H1 (cell line): Measurements from ENCODE around the gene COL17A1. TPM values are rescaled to one million over a fixed set of nuclear protein-coding genes. Genes with fewer than 3 reads are reported as not detected.

ENCODE experiments used
- CTCF ChIA-PET: fragments of 300-600 bp; sonication (Branson Sonifier 250); formaldehyde crosslinking; loops from one replicate; lab custom pipeline; 2021; ENCODE audit not compliant: partially characterized antibody; lab: Charles Lee
- POLR2A ChIA-PET: fragments of 300-600 bp; sonication (Branson Sonifier 250); formaldehyde crosslinking; loops from one replicate; lab custom pipeline; 2021; ENCODE audit warnings: inconsistent platforms; ENCODE audit not compliant: partially characterized antibody; lab: Charles Lee
- DNase-seq, 2 experiments: peaks; one replicate each; pipeline versions ENCODE4 v3.0.0 to v3.0.0-alpha.2; 2010 to 2022; ENCODE audit warnings: low spot score in 2 of 2, low read depth in 1 of 2, mixed read lengths in 1 of 2
- FAIRE-seq: peaks from 2 replicates; lab custom pipeline; 2011; peaks lifted over from hg19 to GRCh38; lab: Jason Lieb, UNC
- H2AFZ ChIP-seq: 2 replicates; pipeline ENCODE4 v1.8.1; 2012; ENCODE audit warnings: low read length, inconsistent platforms
- H2AK5ac ChIP-seq: 2 replicates; pipeline ENCODE4 v1.6.1; 2013; ENCODE audit warnings: low read depth, low read length
- H2BK120ac ChIP-seq: replicated peaks from 2 replicates; pipeline ENCODE3; 2013; ENCODE audit warnings: low read depth, low read length, inconsistent platforms
- H2BK12ac ChIP-seq: 2 replicates; pipeline ENCODE4 v1.6.1; 2013; ENCODE audit warnings: low read depth, low read length
- H2BK15ac ChIP-seq: 2 replicates; pipeline ENCODE4 v1.6.1; 2013; ENCODE audit warnings: low read length
- H2BK20ac ChIP-seq: 2 replicates; pipeline ENCODE4 v1.6.1; 2013; ENCODE audit warnings: low read length
- H2BK5ac ChIP-seq: 2 replicates; pipeline ENCODE4 v1.6.1; 2013; ENCODE audit warnings: low read depth, low read length
- H3K14ac ChIP-seq: 2 replicates; pipeline ENCODE4 v1.6.1; 2013; ENCODE audit warnings: inconsistent platforms; ENCODE audit not compliant: insufficient read length
- H3K18ac ChIP-seq: 2 replicates; pipeline ENCODE4 v1.6.1; 2013; ENCODE audit warnings: low read length; ENCODE audit errors: extremely low read depth
- H3K23ac ChIP-seq: 2 replicates; pipeline ENCODE4 v1.6.1; 2013; ENCODE audit warnings: inconsistent platforms; ENCODE audit not compliant: insufficient read length
- H3K23me2 ChIP-seq: 2 replicates; pipeline ENCODE4 v1.6.1; 2013; ENCODE audit warnings: low read depth, low read length
- H3K27ac ChIP-seq: 2 replicates; pipeline ENCODE4 v1.6.1; 2011; ENCODE audit warnings: low read depth, low read length, inconsistent platforms
- H3K27me3 ChIP-seq, 4 experiments: replicated peaks in 1 of 4; 1 replicate in 1 of 4; 2 replicates in 3 of 4; pipeline versions ENCODE4 v1.6.1 to v1.8.1; 2011 to 2013; ENCODE audit warnings: low read length in 3 of 4, mild to moderate bottlenecking in 3 of 4, inconsistent platforms in 2 of 4, mixed read lengths in 2 of 4, moderate library complexity in 1 of 4; ENCODE audit not compliant: control insufficient read depth in 3 of 4, insufficient read depth in 3 of 4; ENCODE audit errors: extremely low read depth in 1 of 4
- H3K36me3 ChIP-seq, 4 experiments: 2 replicates each; pipeline versions ENCODE4 v1.6.1 to v1.8.1; 2011 to 2013; ENCODE audit warnings: mild to moderate bottlenecking in 4 of 4, low read length in 3 of 4, moderate library complexity in 2 of 4, control low read depth in 1 of 4, inconsistent platforms in 1 of 4; ENCODE audit not compliant: insufficient read depth in 4 of 4, control insufficient read depth in 2 of 4
- H3K4ac ChIP-seq: replicated peaks from 2 replicates; pipeline ENCODE3; 2013; ENCODE audit warnings: low read length, low read depth, mixed read lengths, inconsistent platforms; ENCODE audit not compliant: insufficient read length
- H3K4me1 ChIP-seq, 4 experiments: replicated peaks in 1 of 4; 1 replicate in 1 of 4; 2 replicates in 3 of 4; pipeline versions ENCODE4 v1.6.1 to v1.8.1; 2011 to 2013; ENCODE audit warnings: low read length in 3 of 4, inconsistent platforms in 2 of 4, mixed read lengths in 1 of 4; ENCODE audit not compliant: insufficient read depth in 4 of 4, control insufficient read depth in 3 of 4
- H3K4me2 ChIP-seq, 2 experiments: 2 replicates each; pipeline versions ENCODE4 v1.6.1 to v1.8.1; 2011 to 2013; ENCODE audit warnings: low read depth in 2 of 2, low read length in 2 of 2, control low read depth in 1 of 2, inconsistent platforms in 1 of 2, mild to moderate bottlenecking in 1 of 2; ENCODE audit not compliant: insufficient read depth in 1 of 2
- H3K4me3 ChIP-seq, 4 experiments: fragments of 200-600, 300-600 bp in 1 of 4; sonication (generic), shearing (Covaris generic), sonication (Bioruptor Twin) in 1 of 4; 2 replicates each; pipeline versions ENCODE4 v1.5.1 to v1.8.1; 2011 to 2016; ENCODE audit warnings: low read length in 4 of 4, low read depth in 3 of 4, control low read depth in 2 of 4, inconsistent platforms in 2 of 4, mild to moderate bottlenecking in 2 of 4, mixed read lengths in 1 of 4, moderate library complexity in 1 of 4; ENCODE audit not compliant: insufficient read depth in 2 of 4; ENCODE audit errors: extremely low read depth in 1 of 4
- H3K56ac ChIP-seq: replicated peaks from 2 replicates; pipeline ENCODE3; 2013; ENCODE audit warnings: low read depth, mild to moderate bottlenecking, mixed read lengths, low read length, inconsistent platforms; ENCODE audit not compliant: insufficient read length
- H3K79me1 ChIP-seq: 2 replicates; pipeline ENCODE4 v1.6.1; 2013; ENCODE audit warnings: low read depth, low read length, control low read depth
- H3K79me2 ChIP-seq, 2 experiments: 2 replicates each; pipeline versions ENCODE4 v1.6.1 to v1.8.1; 2012 to 2013; ENCODE audit warnings: low read length in 2 of 2, mild to moderate bottlenecking in 2 of 2, inconsistent platforms in 1 of 2; ENCODE audit not compliant: insufficient read depth in 2 of 2, control insufficient read depth in 1 of 2
- H3K9ac ChIP-seq, 4 experiments: replicated peaks in 1 of 4; 1 replicate in 1 of 4; 2 replicates in 3 of 4; pipeline versions ENCODE4 v1.6.1 to v1.8.1; 2011 to 2013; ENCODE audit warnings: low read depth in 3 of 4, low read length in 3 of 4, control low read depth in 2 of 4, mild to moderate bottlenecking in 2 of 4, moderate library complexity in 2 of 4, inconsistent platforms in 1 of 4; ENCODE audit errors: extremely low read depth in 1 of 4
- H3K9me3 ChIP-seq, 2 experiments: 2 replicates each; pipeline versions ENCODE4 v1.6.1 to v1.8.1; 2012 to 2013; ENCODE audit warnings: mild to moderate bottlenecking in 2 of 2, moderate library complexity in 2 of 2, control low read depth in 1 of 2, inconsistent platforms in 1 of 2, low read depth in 1 of 2, low read length in 1 of 2, mixed read lengths in 1 of 2; ENCODE audit not compliant: insufficient read depth in 2 of 2
- H4K20me1 ChIP-seq, 2 experiments: replicated peaks in 1 of 2; 2 replicates each; pipeline versions ENCODE3 to v1.8.1; 2011 to 2013; ENCODE audit warnings: inconsistent platforms in 2 of 2, low read length in 2 of 2, mild to moderate bottlenecking in 1 of 2; ENCODE audit not compliant: insufficient read depth in 2 of 2, control insufficient read depth in 1 of 2
- H4K5ac ChIP-seq: 2 replicates; pipeline ENCODE4 v1.6.1; 2013; ENCODE audit warnings: low read length, low read depth, mixed read lengths, inconsistent platforms; ENCODE audit not compliant: insufficient read length
- H4K8ac ChIP-seq: 2 replicates; pipeline ENCODE4 v1.8.0; 2013; ENCODE audit warnings: mild to moderate bottlenecking, moderate library complexity, low read length, inconsistent platforms; ENCODE audit not compliant: insufficient read depth; ENCODE audit errors: extremely low read depth
- H4K91ac ChIP-seq: replicated peaks from 2 replicates; pipeline ENCODE3; 2013; ENCODE audit warnings: low read length, mixed read lengths, inconsistent platforms; ENCODE audit not compliant: insufficient read length
- GABPA ChIP-seq: IDR thresholded peaks from 2 replicates; pipeline ENCODE4 v1.6.1; 2011; ENCODE audit warnings: mild to moderate bottlenecking, low read length, moderate library complexity, borderline replicate concordance; ENCODE audit not compliant: insufficient read depth
- HDAC6 ChIP-seq: IDR thresholded peaks from one replicate; pipeline ENCODE4 v1.7.1; 2012; ENCODE audit warnings: low read depth, mild to moderate bottlenecking, inconsistent platforms, low read length, moderate library complexity
- WGBS, 2 experiments: shearing (Covaris generic) in 1 of 2; methylation state at CpG; one replicate each; pipeline versions ENCODE4 v1.1.6 to v1.1.7; 2013 to 2015; ENCODE audit warnings: low lambda C conversion rate in 2 of 2, mixed read lengths in 2 of 2, inconsistent platforms in 1 of 2, low coverage in 1 of 2, missing lambda C conversion rate in 1 of 2; ENCODE audit not compliant: insufficient replicate concordance in 2 of 2, insufficient coverage in 1 of 2, insufficient read length in 1 of 2; ENCODE audit errors: extremely low coverage in 1 of 2, missing lambda C conversion rate in 1 of 2; 5-methylcytosine and 5-hydroxymethylcytosine counted together
- polyA plus RNA-seq, 7 experiments: library from polyadenylated mRNA; depleted of rRNA in 3 of 7; stranded (reverse) in 5 of 7; unstranded in 2 of 7; fragments of >200 nt in 5 of 7; fragments of 200-250 nt in 2 of 7; gene quantifications; 1 replicate in 5 of 7; 2 replicates in 1 of 7; 4 replicates in 1 of 7; pipeline versions ENCODE4 v1.2.1 to v1.2.3, GENCODE V29; 2011 to 2013; ENCODE audit warnings: missing spikeins in 2 of 7, mixed read lengths in 2 of 7
- total RNA-seq: library from RNA; stranded (reverse); fragmentation: NEBNext Ultra II Directional; extraction: Animal tissue kit (Norgen Biotek cat#: 25700); gene quantifications from 2 replicates; pipeline ENCODE4 v1.2.1, GENCODE V29; 2021

The COL17A1 gene
- total and polyA plus RNA-seq, 2 of the 8 experiments (the other 6 are each of a cell fraction or from before 2014, with no cell fraction given) = 0.35 to 0.37 TPM

DNA sequence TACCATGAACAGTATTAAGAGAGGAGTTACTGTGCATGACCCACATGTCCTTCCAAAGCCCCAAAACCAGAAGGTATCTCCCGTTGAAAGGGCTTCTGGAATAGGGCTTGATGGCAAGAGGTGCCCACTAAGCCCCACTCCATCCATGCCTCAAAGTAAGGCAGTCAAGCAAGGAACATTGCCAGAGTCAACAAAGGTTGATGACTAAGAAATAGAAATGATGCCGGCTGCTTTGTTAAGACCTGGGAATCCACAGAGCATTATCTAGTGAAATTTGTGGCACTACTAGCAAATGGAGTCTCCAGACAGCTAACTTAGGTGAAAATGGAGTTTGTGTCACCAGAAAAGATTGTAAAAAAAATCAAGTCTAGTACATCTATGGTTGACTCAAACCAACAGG is 42.5 kb upstream of the COL17A1 start:
- no peak overlapping the region for H2AK5ac ChIP-seq
- H3K18ac ChIP-seq = no peak overlapping the region
- no peaks in the 10 kb centered on the region for H3K23me2 ChIP-seq
- H3K14ac ChIP-seq = no peak overlapping the region
- CTCF ChIA-PET = interaction anchor here (0.8 to 8.6 kb wide), 7 partner anchors 9 to 82 kb away, joined by 3 to 43 read pairs (median 6); no protein-coding TSS in a partner anchor
- TF ChIP-seq GABPA (no peak), HDAC6 (no peak)
- no peaks in the 10 kb centered on the region for H3K79me2 ChIP-seq
- H3K27me3 ChIP-seq = peaks cover 0 to under 1% (median 0%) of the 10 kb centered on the region in 4 experiments; a peak in 1 of 7 replicates
- no peak for DNase-seq
- H2AFZ ChIP-seq = no peak overlapping the region
- no peak overlapping the region for H2BK20ac ChIP-seq
- H3K27ac ChIP-seq = no peak overlapping the region
- WGBS, 2 experiments = 90% methylated on average over 2 of the region's 2 CpGs; no CpG with 5 or more reads in 1 of the 2 experiments
- no peak overlapping the region for H4K5ac ChIP-seq
- no peak overlapping the region for H2BK15ac ChIP-seq
- no peaks in the 10 kb centered on the region; a peak in 1 of 8 replicates for H3K36me3 ChIP-seq
- H4K20me1 ChIP-seq = no peaks in the 10 kb centered on the region
- no peak overlapping the region for H2BK5ac ChIP-seq
- no peak overlapping the region for H3K4ac ChIP-seq
- H3K9ac ChIP-seq = no peak overlapping the region
- no peak overlapping the region for H4K8ac ChIP-seq
- no peaks in the 10 kb centered on the region; a peak in 2 of 7 replicates for H3K4me1 ChIP-seq
- H4K91ac ChIP-seq = no peak overlapping the region
- H3K56ac ChIP-seq = no peak overlapping the region
- H3K79me1 ChIP-seq = no peaks in the 10 kb centered on the region
- no peak overlapping the region for H3K4me3 ChIP-seq
- POLR2A ChIA-PET = interaction anchor here (1.9 kb wide), 1 partner anchor 16 kb away, joined by 4 read pairs; no protein-coding TSS in a partner anchor
- no peak overlapping the region for H2BK120ac ChIP-seq
- H3K9me3 ChIP-seq = no peaks in the 10 kb centered on the region
- no peak overlapping the region for H3K4me2 ChIP-seq
- no peak for FAIRE-seq
- no peak overlapping the region for H2BK12ac ChIP-seq
- no peak overlapping the region for H3K23ac ChIP-seq
